HG03558 (cell line): ENCODE measurements around the gene SOSTDC1.

ENCODE experiments used
- ATAC-seq: cut with Tn5 transposase; IDR thresholded peaks from one replicate; pipeline ENCODE4 v1.9.1; 2021; ENCODE audit warnings: moderate number of reproducible peaks; ENCODE audit not compliant: unreplicated experiment; ENCODE audit errors: extremely low read depth

Gene SOSTDC1

GRCh38 chr7:16421333-16422102, 44.0 kb downstream of the SOSTDC1 start, which contains the start of gene CRPPA:
CRPPA (minus strand) TSS chr7:16421538; CDS start chr7:16421322, 216 bp downstream.
- ATAC-seq, result peak; percentile 16

GRCh38 chr7:16420649-16421332, 44.7 kb downstream of the SOSTDC1 start:
- peak; percentile 77 for ATAC-seq

- no peak for ATAC-seq
These were observed 45.2 kb downstream of the SOSTDC1 start for GRCh38 chr7:16420329-16420648.

- no peak for ATAC-seq
These were observed 45.7 kb downstream of the SOSTDC1 start for GRCh38 chr7:16419859-16420258.

GRCh38 chr7:16419126-16419525, 46.4 kb downstream of the SOSTDC1 start:
- no peak for ATAC-seq

GRCh38 chr7:16417906-16418305, 47.6 kb downstream of the SOSTDC1 start:
- ATAC-seq, result no peak

GRCh38 chr7:16416289-16417282, 49.0 kb downstream of the SOSTDC1 start:
- ATAC-seq, result no peak

- ATAC-seq, result no peak
These were observed 53.0 kb downstream of the SOSTDC1 start for GRCh38 chr7:16412274-16413254.
